Lung microvascular endothelial cell (primary cell): ENCODE data around the gene SLC27A3. TPM values are rescaled to one million over a fixed set of nuclear protein-coding genes. Genes with fewer than 3 reads are reported as not detected.

Experiments
- DNase-seq, 2 donors: peaks; one replicate each; pipeline versions ENCODE4 v3.0.0 to v3.0.0-alpha.2; 2010; ENCODE audit warnings: low read depth in 2 of 2
- total RNA-seq: library from RNA; depleted of rRNA; stranded (reverse); fragments of >200 nt; gene quantifications from 2 replicates; pipeline ENCODE4 v1.2.1, GENCODE V29; 2014

Gene SLC27A3
- total RNA-seq, 1 donor from 2014 or later, result 35.3 TPM

DNA sequence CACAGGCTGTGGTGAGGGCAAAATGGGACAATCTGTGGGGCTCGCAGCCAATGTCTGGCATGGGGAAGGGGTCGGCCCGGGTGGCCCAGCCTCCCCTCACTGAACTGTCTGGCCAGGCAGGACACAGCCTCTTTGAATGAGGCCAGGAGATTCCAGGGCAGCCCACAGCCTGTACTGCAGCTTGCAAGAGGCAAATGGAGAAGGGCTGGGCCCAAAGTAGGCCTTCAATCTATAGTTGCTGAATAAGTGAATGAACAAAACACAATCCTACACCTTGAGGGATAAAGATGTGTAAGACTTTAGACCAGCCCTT is 23.2 kb downstream of the SLC27A3 start:
- no peak for DNase-seq

DNA sequence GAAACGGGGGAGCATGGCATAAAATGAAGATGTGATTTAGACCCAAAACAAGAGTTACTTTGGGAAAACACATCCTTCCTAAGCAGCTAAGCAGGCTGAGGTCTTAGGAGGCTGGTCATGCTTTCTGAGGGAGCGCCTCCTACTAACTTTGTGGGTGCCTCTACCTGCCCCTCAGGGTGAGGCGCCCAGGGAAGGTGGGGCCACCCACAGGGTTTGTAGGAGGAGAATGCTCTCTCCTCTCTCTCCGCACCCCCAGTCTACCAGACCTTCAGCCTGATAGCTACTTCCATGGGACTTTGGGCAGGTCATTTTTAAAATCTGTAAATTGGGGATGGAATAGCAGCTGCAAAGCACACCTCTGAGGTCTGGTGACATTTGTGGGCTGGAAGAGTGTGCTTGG is 23.8 kb downstream of the SLC27A3 start:
- no peak for DNase-seq

DNA sequence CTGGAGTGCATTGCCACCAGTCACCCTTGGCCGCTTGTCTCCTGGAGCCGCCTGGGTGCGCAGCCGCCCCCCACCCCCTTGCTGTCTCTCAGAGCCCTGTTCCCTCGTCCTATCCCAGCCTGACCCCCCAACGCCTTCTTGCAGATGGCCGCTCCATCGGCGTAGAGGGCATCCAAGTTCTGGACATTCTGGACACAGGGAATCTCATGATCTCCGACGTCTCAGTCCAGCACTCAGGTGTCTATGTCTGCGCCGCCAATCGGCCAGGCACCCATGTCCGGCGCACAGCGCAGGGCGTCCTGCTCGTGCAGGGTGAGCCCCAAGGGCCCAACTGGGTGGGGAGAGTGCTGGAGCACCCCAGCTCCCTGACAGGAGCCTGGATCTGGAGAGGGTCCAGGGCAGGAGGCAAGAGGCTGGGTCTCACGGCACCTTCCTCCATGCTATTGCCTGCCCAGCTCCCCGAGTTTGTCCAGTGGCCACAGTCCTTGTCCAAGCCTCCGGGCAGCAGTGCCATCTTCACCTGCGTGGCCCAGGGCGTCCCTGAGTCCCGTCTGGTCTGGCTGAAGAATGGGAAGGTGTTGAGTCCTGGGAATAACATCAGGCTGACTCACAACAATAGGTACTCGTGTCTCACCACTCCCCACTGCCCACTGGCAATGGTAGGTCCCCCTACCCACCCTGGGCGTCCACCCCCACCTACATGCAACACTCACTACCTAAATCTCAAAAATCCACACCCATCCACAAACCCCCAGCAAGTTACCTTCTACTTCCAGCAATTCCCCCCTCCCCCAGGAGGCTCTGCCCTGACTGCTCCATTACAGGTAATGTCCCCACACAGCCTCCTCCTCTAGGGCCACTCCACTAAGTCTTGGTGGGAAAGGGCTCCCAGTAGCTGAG is 24.6 kb downstream of the SLC27A3 start:
- DNase-seq, result no peak

DNA sequence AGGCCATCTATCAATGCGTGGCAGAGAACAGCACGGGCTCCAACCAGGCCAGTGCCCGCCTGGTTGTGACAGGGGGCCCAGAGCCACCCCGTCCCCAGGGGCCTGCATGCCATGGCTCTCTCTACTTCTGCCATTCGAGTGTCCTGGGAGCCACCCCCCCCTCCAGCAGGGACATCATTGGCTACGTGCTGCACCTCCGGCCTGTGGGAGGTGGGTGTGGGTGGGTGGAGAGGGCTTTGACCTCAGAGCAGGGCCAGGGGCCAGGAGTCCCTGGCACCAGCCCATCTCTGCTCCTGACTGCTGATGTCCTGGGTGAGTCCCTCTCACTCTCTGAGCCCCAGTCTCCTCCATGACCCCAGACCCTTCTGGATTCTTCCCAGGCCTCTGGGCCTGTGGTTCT is 25.3 kb downstream of the SLC27A3 start:
- DNase-seq, result no peak

DNA sequence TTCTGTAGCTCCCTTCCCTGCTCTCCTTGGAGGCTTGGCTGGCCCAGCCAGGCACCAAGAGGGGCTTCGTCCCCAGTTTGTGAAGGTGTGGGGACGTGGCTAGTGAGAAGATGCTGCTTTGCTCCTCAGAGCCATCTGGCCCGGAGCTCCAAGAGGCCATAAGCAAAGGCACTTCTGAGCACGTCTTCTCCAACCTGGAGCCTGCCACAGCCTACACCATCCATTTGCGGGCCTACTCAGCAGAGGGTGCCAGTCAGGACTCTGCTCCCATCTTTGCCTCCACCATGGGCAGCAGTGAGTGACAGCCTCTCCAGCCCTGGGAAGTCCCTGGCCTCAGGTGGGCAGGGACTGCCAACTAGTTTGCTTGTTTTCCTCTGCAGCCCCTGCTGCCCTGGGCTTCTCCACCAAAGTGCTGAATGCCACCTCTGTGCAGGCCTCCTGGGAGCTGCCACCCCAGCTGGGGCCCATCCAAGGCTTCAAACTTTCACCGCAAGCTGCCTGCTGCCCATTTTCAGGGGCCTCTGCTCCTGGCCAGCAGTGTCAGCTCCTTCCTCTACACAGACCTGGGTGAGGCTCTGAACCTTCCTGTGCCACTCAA is 25.9 kb downstream of the SLC27A3 start:
- DNase-seq, result no peak

DNA sequence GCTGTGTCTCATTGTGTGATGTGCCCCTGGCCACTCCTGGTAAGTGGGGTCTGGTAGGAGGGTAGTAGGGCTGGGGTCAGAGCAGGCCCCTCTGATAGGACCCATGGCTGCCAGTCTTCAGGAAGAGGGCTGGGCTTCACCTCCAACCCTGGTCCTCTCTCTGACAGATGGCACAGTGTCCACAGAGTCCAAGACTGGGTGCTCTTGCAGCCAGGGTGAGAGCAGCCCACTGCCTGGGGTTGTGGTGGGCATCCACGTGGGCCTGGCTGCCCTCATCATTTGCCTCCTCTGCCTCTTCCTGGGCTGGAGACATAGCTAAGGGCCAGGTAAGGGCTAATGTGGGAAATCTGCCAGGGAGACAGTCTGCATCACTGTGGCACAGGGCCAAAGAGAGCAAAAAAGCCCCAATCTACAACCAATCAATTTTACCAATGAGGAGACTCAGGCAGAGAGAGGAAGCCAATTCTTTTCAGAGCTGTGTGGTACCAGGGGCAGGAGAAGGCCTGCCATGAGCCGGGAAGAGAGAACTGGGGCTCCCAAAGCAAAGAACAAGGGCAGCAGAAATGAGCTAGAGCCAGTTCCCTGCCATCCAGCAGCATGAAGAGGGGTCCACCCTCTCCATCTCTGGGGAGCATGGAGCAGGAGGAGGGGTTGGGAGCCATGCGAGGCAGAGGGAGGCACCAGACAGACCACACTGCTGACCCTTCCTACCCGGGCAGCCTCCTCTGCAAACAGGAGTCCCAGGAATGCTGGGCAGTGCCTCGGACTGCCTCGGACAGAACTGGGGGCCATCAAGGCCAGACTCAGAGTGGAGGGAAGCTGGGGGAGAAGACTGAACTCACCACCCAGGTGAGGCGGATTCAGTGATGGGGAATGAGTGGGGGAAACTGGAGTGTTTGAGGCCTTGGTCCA is 26.8 kb downstream of the SLC27A3 start:
- no peak for DNase-seq

DNA sequence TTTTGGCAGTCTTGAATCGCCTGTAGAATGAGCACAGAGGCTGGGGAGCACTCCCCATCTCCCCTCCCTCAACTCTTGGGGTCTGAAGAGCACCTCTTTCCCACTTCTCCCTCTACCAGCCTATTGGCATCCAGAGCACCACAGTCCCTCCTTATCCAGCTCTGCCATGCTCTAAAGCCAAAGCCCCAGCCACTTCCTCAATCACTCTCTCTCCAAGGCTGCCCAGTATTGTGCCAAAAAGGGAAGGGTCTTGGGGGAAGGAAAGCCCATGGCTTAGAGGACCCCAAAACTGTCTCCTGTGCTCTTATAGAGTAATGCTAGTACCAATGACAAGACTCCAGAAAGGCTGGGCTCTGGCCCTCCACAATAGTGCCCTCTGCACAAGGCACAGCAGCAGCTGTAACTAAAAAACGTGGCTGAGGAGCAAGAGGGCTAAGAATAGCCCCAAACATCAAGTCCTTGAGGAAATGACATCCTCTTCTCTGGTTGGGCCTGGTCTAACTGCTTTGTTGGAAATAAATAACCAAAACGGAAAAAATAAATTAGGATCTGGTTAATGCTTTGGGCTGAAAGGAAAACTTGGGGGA is 28.4 kb downstream of the SLC27A3 start:
- no peak for DNase-seq

DNA sequence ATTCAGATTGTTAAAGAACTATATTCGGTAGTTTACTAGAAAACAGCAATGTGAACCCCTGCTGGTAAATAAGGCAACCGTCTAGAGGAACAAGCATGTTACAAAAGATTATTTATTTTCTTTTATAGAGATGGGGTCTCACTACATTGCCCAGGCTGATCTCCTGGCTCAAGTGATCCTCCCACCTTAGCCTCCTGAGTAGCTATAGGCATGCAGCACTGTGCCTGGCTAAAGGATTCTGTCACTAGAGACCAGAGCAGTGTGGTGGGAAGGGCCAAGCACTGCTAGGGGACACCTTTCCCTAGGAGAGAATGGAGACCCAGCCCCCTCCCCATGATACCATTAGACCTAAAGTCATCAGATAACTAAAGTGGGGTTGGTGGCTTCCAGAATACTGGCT is 28.9 kb downstream of the SLC27A3 start:
- DNase-seq, result no peak

DNA sequence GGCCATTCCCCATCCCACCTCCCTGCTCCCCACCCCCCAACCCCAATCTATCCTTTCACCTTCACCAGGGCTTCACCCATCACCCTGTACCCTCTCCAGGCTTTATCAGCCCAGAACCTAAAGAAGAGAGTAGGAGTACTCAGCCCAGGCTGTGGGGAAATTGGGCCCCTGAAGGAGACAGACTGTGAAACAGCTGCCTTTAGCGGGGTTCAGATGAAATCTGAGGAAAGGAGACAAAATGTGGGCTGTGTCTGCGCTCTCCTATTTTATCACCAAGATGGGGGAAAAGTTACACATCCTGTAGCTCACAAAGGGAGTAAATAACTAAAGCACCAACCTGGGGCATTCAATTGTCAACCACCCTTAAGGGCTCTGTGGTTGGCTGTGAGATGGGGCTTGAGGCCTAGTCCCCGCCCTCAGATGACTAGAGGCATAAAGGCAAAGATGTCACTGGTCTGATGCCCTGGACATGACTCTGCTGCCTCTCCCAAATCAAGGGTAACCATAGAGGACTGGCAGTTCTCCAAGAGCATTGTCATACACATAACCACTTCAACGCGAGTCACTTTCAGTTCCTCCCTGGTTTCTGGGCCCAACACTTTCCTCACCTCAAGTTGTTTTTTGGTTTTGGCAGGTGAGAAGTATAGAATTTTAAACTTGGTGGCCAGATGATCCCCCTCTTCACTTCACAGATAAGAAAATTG is 30.0 kb downstream of the SLC27A3 start:
- DNase-seq, result peak; percentile 20 to 59

DNA sequence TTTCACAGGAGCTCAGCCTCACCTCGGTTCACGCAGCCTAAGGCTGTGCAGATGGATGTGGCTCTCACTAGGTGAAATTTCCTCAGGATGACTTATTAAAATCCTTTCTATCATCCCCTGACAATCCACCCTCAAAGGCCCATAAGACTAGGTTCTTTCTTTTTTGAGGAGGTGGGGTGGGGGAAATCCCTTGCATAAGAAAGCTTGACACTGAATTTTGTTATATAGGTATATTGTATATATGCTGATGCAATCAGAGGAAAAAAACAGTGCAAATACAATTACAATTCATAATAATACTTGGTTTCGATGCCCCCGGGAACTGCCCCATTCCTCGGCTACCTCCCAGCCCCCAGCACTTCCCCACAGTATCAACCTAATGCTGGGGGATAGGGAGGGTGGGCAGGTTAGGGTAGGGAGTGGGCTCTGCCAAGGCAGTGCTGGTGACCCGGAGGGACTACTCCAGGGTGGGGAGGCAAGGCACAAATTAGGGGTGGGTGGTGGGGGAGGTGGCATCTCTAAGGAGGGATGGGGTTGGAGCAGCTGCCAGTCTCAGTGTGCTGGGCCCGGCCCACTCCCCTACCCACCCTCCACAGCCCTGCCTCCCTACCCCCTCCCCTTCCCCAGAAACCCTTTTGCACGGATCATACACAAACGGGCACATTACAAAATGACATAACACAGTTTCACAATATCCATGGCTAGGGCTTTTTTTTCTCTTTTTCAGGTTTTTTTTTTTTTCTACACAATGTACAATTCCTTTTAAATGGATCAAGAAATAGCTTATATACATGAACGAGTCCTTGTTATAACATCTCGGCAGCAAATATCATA is 30.9 kb downstream of the SLC27A3 start:
- no peak for DNase-seq

DNA sequence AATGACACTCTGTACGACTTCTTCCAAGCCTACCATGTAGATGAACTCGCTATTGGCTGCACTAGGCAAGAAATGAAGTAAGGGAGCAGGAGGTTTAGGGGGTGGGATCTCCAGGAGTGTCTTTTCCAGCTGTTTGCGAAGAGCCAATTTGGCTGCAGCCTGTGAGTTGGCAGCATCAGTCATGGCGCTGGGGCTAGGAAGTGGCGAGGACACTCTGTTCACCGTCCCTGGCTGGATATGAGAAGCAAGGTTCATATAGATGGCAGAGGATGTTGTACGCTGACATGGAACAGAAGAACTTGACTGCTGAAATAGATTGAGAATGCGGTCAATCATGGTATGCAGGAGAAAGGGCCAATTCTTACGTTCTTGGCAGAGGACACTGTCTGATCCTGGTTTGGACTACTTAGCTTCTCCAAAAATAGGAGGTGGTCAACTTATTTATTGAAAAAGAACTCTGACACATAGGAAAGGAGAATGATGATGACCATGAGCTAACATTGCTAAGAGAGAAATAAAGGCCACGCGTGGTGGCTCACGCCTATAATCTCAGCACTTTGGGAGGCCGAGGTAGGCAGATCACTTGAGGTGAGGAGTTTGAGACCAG is 41.2 kb downstream of the SLC27A3 start:
- DNase-seq, result no peak

DNA sequence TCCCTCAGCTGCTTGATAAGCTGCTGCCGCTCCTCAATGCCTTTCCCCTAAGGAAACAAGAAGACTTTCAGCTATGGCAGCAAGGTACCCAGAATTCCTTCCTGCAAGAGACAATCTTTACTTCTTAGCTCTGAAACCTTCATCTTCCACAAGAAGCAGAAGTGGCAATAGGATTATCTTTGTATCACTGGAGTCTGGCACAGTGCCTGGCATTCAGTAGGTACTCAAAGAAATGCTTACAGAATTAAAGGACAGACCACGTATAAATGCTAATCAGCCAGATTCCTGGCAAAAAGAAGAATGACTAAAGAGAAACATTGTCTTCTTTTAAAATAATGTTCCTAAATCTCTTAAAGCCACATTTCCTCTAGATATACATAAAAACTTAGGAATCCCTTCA is 43.7 kb downstream of the SLC27A3 start:
- no peak for DNase-seq

DNA sequence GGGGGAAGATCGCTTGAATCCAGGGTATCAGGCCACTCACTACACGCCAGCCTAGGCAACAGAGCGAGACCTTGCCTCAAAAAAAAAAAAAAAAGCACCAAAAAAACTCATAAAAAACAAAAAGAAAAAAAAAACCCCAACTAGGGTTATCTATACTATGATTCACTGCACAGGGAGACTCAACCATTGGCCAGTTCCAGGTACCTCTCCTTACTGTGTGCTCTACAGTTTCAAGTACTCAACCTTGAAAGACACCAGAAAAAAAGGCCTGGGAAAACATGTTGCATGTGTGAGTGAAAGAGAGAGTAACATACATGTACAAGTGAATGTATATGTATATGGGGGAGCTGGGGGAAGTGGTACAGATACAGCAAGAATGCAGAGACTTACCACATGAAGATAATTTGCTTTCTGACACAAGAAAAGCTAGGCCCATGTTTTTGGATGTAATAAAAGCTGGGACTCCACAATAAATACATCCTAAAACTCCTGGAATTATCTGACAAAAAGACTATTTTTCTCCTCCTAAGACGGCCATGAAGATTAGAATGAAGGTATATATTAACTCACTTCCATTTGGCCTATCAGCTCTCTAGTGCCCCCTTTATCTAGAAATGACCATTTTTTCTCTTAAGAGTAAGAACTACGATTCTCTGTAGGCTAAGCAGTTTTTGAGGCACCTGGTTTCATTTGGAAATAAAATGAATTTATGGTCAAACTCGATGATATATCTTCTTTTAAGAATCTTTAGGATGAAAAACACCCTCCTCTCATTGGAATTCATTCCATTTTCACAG is 52.2 kb downstream of the SLC27A3 start:
- no peak for DNase-seq

Other genes with a start within 250 kb of the SLC27A3 start
- 524 and 1,217 TPM in 2 replicates for gene S100A6, start 239.4 kb upstream of the SLC27A3 start, total RNA-seq
- not detected in 2 replicates for gene S100A5, start 234.5 kb upstream of the SLC27A3 start, total RNA-seq
- gene S100A4, start 229.6 kb upstream of the SLC27A3 start, total RNA-seq, result 0.60 and 5.4 TPM in 2 replicates
- gene S100A3, start 226.1 kb upstream of the SLC27A3 start, total RNA-seq, result 0.20 and 2.8 TPM in 2 replicates
- 0.79 and 1.7 TPM in 2 replicates for gene S100A2, start 209.6 kb upstream of the SLC27A3 start, total RNA-seq
- gene S100A16, start 162.3 kb upstream of the SLC27A3 start, total RNA-seq, result 442 and 502 TPM in 2 replicates
- 0.20 TPM in 1 of 2 replicates, not detected in the other for gene S100A14, start 159.1 kb upstream of the SLC27A3 start, total RNA-seq
- gene S100A13, start 147.9 kb upstream of the SLC27A3 start, total RNA-seq, result 89.7 and 138 TPM in 2 replicates
- not detected in 2 replicates for gene S100A1, start 147.0 kb upstream of the SLC27A3 start, total RNA-seq
- gene CHTOP, start 141.3 kb upstream of the SLC27A3 start, total RNA-seq, result 15.5 and 21.0 TPM in 2 replicates
- 48.8 and 52.0 TPM in 2 replicates for gene SNAPIN, start 116.7 kb upstream of the SLC27A3 start, total RNA-seq
- 165 and 177 TPM in 2 replicates for gene ILF2, start 104.4 kb upstream of the SLC27A3 start, total RNA-seq
- gene NPR1, start 96.7 kb upstream of the SLC27A3 start, total RNA-seq, result 5.9 and 17.3 TPM in 2 replicates
- gene INTS3, start 47.4 kb upstream of the SLC27A3 start, total RNA-seq, result 12.2 and 20.6 TPM in 2 replicates
- gene GATAD2B, start 147.6 kb downstream of the SLC27A3 start, total RNA-seq, result 3.5 and 4.2 TPM in 2 replicates
- gene DENND4B, start 171.3 kb downstream of the SLC27A3 start, total RNA-seq, result 5.7 and 12.3 TPM in 2 replicates
- gene CRTC2, start 183.2 kb downstream of the SLC27A3 start, total RNA-seq, result 2.0 and 4.6 TPM in 2 replicates
- 80.0 and 117 TPM in 2 replicates for gene SLC39A1, start 188.1 kb downstream of the SLC27A3 start, total RNA-seq
- 5.0 and 5.7 TPM in 2 replicates for gene CREB3L4, start 192.5 kb downstream of the SLC27A3 start, total RNA-seq
- gene JTB, start 202.3 kb downstream of the SLC27A3 start, total RNA-seq, result 85.2 and 118 TPM in 2 replicates
- 36.8 and 45.2 TPM in 2 replicates for gene RAB13, start 210.9 kb downstream of the SLC27A3 start, total RNA-seq
- gene RPS27, start 215.4 kb downstream of the SLC27A3 start, total RNA-seq, result 1,667 and 3,062 TPM in 2 replicates